NCI-H1694 treated with DMSO at 0.1 percent for 48 hours (cell line): ENCODE results near the gene EIF3F.
"Not testable (repeated sequence)": the region's sequence is repeated elsewhere in the genome, so short reads cannot be mapped to it uniquely, and the experiment has no call there.

ENCODE experiments used
- DNase-seq: peaks from one replicate; lab custom pipeline; 2025; lab: John Stamatoyannopoulos, UW

EIF3F gene

GRCh38 chr11:7986768-7987559, at the start of gene EIF3F:
Gene EIF3F, plus strand, starts transcription at chr11:7987337. Its CDS starts 16 bp downstream, at chr11:7987353.
- peak; percentile 98 for DNase-seq

GRCh38 chr11:7941146-7941545, 46.0 kb upstream of the EIF3F start:
- DNase-seq, result no peak

GRCh38 chr11:7941608-7942007, 45.5 kb upstream of the EIF3F start, which contains the start of gene OR10A3:
Gene OR10A3, minus strand, starts transcription at chr11:7941708. Its CDS starts 2,188 bp downstream, at chr11:7939520.
- no peak for DNase-seq

GRCh38 chr11:7944123-7944522, 43.0 kb upstream of the EIF3F start:
- DNase-seq, result no peak

- DNase-seq, result no peak
Measured at GRCh38 chr11:7949934-7950333, 37.2 kb upstream of the EIF3F start.

GRCh38 chr11:7955191-7955590, 31.9 kb upstream of the EIF3F start:
- no peak for DNase-seq

GRCh38 chr11:7964261-7964660, 22.9 kb upstream of the EIF3F start:
- no peak for DNase-seq

- DNase-seq, result no peak
Measured at GRCh38 chr11:7964873-7965272, 22.3 kb upstream of the EIF3F start.

GRCh38 chr11:7965386-7965785, 21.8 kb upstream of the EIF3F start, which contains the start of gene NLRP10:
Gene NLRP10, minus strand, starts transcription at chr11:7965447. Its CDS starts 1,952 bp downstream, at chr11:7963495.
- DNase-seq, result no peak

GRCh38 chr11:7967097-7967496, 20.0 kb upstream of the EIF3F start:
- DNase-seq, result no peak

- DNase-seq, result no peak
Measured at GRCh38 chr11:7967826-7968225, 19.3 kb upstream of the EIF3F start.

- no peak for DNase-seq
Measured at GRCh38 chr11:7968686-7969085, 18.5 kb upstream of the EIF3F start.

- DNase-seq, result no peak
Measured at GRCh38 chr11:7969756-7970646, 17.1 kb upstream of the EIF3F start.

GRCh38 chr11:7971846-7972245, 15.3 kb upstream of the EIF3F start:
- DNase-seq, result no peak

- DNase-seq, result no peak
Measured at GRCh38 chr11:7973011-7973410, 14.1 kb upstream of the EIF3F start.

GRCh38 chr11:7974668-7975067, 12.5 kb upstream of the EIF3F start:
- no peak for DNase-seq

- no peak for DNase-seq
Measured at GRCh38 chr11:7977232-7977917, 9.8 kb upstream of the EIF3F start.

- no peak for DNase-seq
Measured at GRCh38 chr11:7981619-7982157, 5.4 kb upstream of the EIF3F start.

GRCh38 chr11:7982582-7983119, 4.5 kb upstream of the EIF3F start:
- DNase-seq, result no peak

GRCh38 chr11:7983832-7984590, 3.1 kb upstream of the EIF3F start:
- no peak for DNase-seq

- DNase-seq, result not testable (repeated sequence)
Measured at GRCh38 chr11:7987560-7987883, 385 bp downstream of the EIF3F start.
